Activated CD8-positive, alpha-beta memory T cell treated with anti-CD3 and anti-CD28 coated beads, Interleukin-2, amount 50 U/mL, for 24 hours (primary cell): ENCODE results near the gene TLE5.
"Not testable (repeated sequence)": the region's sequence is repeated elsewhere in the genome, so short reads cannot be mapped to it uniquely, and the experiment has no call there.

Source experiments
- DNase-seq: peaks from one replicate; pipeline ENCODE4 v3.0.0-alpha.2; 2020; ENCODE audit errors: extremely low read depth

TLE5 gene

GRCh38 chr19:3025549-3025886, 36.8 kb downstream of the TLE5 start:
- no peak for DNase-seq

- DNase-seq = no peak
Observed at GRCh38 chr19:3024870-3025548, 37.3 kb downstream of the TLE5 start.

GRCh38 chr19:3024509-3024869, 37.8 kb downstream of the TLE5 start:
- no peak for DNase-seq

GRCh38 chr19:3020321-3020960, 41.9 kb downstream of the TLE5 start:
- no peak for DNase-seq

GRCh38 chr19:3019211-3019854, 43.0 kb downstream of the TLE5 start:
- no peak for DNase-seq

GRCh38 chr19:3017923-3018322, 44.4 kb downstream of the TLE5 start:
- DNase-seq = no peak

GRCh38 chr19:3015126-3016057, 46.9 kb downstream of the TLE5 start:
- no peak for DNase-seq

- DNase-seq = no peak
Observed at GRCh38 chr19:3014135-3014534, 48.2 kb downstream of the TLE5 start.

GRCh38 chr19:3013263-3013725, 49.0 kb downstream of the TLE5 start:
- DNase-seq = no peak

GRCh38 chr19:3012621-3013262, 49.6 kb downstream of the TLE5 start:
- DNase-seq = no peak

GRCh38 chr19:3012059-3012458, 50.2 kb downstream of the TLE5 start:
- not testable (repeated sequence) for DNase-seq

GRCh38 chr19:3010871-3011270, 51.4 kb downstream of the TLE5 start:
- DNase-seq = no peak

- DNase-seq = no peak
Observed at GRCh38 chr19:3008994-3009393, 53.3 kb downstream of the TLE5 start.

- DNase-seq = no peak
Observed at GRCh38 chr19:3007975-3008374, 54.3 kb downstream of the TLE5 start.

- DNase-seq = no peak
Observed at GRCh38 chr19:3006075-3006767, 56.1 kb downstream of the TLE5 start.

GRCh38 chr19:3005345-3005744, 57.0 kb downstream of the TLE5 start:
- no peak for DNase-seq

GRCh38 chr19:3004522-3004921, 57.8 kb downstream of the TLE5 start:
- DNase-seq = no peak

GRCh38 chr19:3003046-3003445, 59.2 kb downstream of the TLE5 start:
- no peak for DNase-seq
